Fibroblast of skin of back (primary cell): ENCODE data around the gene LARGE2.

Experiments
- DNase-seq: peaks from one replicate; pipeline ENCODE4 v3.0.0-alpha.2; 2013

The LARGE2 gene

DNA sequence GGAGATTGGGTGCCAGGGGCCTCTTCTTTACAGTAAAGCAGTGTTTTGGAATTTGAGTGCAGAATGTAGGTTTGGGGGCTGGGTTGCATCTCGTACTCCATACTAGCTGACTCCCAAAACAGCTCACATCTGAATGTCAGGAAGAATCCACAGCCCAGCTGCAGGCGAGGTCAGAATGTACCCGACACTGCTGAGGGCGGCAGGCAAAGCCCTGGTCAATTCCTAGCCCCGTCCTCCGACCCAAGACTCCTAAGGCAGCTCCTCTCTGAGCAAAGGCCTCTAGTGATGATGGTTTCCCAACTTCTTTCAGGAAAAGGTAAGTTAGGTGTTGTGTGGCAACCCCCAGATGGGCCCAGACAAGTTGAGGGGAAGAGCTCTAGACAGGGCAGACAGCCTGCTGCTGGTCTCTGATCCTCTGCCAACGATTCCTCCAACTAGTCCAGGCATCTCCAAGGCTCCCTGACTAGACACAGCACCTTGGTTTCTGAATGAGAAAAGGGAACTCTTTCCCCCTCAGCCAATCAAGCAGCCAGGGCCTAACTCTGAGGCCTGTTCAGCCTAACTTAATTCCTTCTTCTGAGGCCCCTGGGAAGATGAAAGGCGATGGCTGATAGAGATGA lies 8.6 kb downstream of the LARGE2 start:
- no peak for DNase-seq

DNA sequence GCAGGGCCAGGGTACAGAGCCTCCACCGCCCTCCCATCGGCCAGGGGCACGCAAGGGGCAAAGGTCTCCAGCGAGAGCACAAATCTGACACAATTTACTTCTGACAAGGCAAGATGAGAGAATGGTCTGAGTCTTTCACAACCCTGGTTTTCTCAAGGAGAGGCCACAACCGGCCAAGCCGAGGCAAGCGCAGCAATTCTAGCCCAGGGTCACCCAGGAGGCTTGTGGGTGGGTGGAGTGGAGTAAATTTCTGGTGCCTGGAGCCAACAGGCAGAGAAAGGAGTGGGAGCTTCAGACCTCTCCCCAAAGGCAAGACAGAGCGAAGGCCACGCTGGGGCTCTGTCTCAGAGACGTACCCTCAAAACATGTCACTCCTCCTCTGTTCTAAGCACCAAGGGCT lies 9.3 kb downstream of the LARGE2 start:
- DNase-seq = no peak

DNA sequence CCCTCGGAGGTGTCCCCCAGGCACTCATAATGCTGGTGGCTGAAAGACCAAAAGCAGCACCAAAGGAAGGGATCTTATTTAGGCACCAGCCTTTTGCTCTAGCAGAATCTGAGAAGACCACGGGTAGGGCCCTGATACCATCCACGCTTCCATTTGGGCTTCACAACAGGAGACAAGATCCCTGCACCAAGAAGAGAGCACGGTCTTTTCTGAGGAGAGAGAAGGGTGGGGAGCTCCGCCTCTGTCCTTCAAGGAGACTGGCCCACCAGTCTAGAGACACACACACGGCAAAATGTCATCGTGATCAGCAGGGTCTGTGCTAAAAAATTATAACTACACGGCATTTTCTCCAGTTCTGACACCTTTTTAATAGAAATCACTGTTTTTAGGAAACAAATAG lies 9.8 kb downstream of the LARGE2 start:
- DNase-seq = no peak

DNA sequence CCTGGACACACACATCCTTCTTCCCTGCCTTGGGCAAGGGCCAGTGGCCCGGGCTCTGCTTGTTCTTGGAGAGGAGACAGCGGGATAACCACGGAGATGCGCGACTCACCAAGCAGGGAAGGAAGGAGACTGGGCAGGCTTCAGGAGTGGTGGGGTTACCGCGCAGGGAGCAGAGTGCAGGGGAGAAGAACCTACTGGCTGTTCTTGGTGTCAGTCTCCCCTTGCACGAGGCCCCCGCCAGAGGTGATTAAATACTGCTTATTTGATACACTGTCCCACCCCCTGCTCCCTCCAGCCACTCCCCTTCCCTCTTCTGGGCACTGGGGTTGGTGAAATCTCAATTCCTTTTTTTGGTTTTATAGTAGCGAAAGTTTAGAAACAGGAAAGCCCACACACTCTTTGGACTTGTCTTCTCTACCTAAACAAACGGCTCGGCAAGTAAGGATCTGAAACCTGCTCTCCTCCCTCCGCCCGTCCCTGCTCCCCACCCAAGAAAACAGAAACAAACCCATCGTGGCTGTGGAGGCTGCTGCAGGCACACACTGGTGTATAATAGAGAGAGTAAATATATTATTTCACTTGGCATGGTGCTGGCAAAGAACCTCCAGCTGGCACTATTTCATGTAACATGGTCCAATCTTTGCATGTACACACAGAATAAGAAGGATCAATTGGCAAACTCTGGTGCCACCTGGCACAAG lies 10.8 kb downstream of the LARGE2 start:
- DNase-seq = peak; percentile 33

DNA sequence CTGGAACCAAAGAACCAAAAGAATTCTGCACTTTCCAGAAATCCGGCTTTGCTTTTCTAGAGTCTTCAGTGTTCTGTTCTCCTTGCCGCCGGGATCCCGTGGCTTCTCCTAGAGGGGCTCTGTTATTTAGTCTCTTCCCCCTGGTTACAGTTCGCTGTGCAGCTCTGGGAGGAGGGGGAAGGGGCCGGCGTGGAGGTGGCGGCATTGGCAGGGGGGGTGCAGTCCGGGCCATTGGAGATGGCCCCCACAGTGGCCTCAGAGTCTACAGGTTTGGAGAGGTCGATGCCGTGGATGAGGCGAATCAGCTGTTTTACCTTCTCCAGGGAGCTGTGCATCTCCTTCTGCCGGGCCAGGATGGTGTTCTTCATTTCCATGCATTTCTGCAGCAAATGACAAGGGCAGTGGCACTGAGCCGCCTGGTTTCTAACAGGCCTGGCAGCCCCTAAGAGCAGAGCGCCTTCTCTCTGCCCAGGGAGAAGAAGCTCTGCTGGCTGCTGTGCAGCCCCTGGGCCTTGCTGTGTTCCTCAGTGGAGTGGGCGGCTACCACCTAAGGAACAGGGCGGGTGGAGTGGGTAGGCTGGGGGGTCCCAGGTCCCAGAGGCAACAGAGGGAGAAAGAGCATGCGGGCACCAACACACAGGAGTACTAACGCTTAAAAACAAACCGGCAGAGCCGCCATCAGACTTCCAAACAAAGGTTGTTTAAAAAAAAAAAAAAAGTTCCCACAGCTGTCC lies 11.6 kb downstream of the LARGE2 start:
- no peak for DNase-seq

DNA sequence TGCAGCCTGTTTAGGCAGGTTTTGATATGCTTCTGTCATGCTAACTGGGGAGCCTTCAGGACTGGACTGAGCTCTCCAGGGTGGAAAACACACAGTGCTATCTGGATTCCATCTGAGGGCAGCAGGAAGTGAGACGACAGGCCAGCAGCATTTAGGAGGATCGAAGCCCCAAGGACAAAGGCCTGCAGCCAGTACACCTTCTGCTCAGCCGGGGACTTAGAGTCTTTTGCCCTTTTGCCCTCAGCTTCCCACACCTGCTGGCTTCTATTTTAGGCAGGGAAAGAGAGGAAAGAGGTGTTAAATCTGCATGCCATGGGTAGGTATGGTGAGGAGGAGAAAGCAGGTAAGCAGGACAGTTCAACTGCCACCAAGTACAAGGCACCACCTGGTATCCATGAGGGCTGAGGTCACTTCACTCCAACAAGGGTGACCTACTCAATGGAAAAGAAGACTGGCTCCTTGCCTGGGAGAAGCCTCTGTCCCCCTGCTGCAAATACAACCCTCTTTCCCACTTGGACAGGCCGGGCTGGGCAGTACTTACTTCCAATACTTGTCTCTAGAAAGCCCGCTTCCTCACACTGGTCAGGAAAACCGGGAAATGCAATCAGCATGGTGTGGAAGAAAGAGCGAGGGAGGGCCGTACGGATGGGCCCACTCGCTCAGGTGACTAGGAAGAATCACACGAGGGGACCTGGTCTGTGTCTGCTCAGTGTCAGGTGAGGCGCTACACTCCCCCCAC lies 12.3 kb downstream of the LARGE2 start:
- no peak for DNase-seq

DNA sequence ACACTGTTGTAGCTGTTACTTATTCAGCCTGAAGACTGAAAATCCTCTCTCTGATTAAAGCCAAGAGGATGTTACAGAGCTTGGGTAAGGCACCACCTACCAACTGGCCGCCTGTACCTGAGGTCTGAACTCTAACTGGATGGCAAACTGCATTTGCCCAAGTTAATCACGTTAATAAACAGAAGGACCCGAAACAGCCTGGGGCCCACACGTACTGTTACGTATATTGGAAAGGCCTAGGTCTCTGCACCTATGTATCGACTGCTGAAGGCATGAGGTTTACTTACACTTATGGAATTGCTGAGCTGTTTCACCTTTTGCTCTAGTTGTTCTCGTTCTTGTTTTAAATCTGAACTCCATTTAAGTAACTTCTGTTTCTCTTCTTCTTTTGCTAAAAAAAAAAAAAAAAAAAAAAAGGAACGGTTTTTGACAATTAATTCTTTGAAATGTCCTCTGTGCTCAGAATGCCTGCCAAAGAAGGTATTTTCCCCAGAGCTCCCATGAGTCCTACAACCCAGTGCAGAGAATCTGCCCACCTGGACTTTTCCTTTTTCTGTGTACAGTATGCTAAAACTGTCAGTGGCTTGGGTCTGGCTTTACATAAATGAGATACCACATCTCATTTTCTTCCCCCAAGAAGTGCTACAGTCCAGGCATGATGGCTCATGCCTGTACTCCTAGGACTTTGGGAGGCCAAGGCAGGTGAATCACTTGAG lies 13.1 kb downstream of the LARGE2 start:
- DNase-seq = no peak

DNA sequence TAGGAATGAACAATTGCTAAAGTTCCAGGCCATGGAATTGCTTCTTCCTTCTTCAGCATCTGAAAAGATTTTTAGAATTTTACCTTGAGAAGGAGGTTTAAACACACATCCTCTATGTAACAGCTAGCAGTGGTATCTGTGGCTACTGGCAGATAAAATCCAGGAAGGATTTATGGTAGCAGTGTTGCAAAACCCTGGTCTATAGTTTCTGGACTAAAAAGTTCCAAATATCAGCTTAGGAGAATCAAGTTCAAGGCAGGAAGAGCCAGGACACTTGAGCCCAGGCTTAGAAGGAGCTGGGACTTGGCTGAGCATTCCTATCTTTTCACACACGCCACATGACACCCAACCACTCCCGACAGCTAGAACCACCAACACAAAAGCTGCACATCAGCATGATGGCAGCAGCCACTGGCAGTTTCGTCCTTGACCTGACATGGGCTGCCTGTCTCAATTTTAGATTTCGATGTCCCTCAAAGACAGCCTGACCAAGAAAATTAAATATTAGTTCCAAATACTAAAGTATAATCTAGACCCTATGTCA lies 14.1 kb downstream of the LARGE2 start:
- no peak for DNase-seq

DNA sequence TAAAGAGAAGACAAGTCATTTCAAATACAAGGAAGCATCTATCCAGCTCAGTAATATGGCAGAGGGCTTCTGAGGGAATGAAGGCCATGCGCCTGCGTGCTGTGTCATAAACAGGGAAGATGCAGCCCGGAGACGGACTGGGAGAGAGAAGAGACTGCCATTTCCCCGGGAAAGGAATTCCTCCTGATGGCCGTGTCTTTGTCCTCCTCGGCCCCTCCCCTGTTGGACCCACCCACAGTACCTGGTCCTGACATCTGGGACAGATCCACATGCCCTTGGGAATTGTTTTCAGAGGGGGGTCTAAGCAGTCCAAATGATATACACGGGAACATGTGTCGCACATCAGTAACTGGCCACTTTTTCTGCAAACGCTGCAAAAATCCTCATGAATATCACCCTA lies 15.5 kb downstream of the LARGE2 start:
- no peak for DNase-seq

DNA sequence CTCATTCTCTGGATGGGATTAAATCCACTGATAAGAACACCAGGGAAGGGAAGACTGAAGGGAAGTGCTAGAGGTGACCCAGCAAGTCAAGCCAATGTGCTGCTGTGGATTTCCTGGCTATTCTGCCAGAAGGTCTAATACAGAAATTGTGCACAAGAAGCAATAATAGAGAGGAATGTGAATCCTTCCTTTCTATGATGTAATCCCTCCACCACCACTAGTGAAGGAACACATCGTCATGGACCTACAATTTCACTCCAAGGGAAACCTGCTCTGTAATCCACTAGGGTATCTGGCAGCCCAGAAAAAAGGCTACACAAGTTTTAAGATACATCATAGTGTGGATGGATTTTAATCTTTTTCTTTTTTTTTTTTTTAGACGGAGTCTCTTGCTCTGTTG lies 17.4 kb downstream of the LARGE2 start:
- DNase-seq = no peak

DNA sequence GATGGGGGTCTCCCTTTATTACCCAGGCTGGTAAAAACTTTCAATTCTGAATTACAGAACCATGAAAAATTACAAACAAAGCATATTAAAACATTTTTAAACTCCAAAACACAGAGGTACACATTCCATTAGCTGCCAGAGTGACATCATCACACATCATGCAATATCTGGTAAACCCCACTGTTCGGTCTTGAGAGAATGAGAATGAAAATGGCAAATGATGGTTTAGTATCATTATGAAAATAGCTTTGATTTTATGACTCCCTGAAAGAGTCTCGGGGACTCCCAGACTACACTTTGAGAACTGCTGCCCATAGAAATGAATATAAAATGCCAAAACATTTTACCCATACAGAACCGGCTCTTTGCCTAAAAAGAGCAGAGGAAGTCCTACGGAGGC lies 18.8 kb downstream of the LARGE2 start:
- DNase-seq = no peak

DNA sequence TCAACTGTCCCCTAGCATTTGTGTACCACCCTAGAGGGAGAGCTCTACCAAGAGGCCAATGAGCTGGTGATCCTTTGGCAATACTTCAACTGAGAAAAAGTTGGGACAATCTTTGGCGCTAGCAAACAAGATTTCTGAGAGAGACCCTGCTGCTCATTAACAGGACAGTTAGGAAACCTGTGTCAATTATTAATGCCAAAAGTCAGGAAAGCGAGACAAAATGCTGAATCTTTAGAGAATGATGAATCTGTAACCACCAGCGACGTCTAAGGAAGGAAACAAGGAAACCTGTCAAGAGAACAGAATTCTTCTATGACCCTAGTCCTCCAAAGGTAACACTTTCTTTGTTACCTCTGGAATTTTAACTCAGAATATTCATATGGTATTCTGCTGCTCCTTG lies 19.9 kb downstream of the LARGE2 start:
- no peak for DNase-seq

DNA sequence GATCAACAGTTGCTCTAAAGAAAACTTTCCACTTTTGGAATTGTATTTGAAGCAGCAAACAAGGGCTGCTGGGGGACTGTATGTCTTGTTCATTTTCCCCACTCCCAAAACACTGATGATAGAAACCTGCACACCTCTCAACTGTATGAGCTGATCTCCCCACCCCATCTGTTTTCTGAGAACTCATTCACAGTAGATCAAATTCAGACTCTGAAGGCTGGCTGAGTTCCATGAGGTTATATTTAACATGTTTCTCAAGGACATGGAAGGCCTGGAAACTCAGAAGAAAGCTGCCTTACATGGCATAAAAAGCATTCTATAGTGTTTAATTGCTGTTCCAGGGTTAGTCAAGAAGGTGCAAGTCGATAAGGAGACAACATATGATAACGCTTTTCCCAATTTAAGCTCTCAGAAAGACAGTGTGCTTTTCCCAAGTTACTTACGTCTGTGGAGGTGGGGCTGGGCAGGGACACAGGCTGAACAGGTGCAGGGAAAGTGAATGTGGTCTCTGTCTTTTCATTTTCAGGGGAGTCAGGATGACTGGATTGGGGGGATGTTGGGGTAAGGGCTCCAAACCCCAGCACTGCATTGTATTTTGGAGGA lies 23.0 kb downstream of the LARGE2 start:
- DNase-seq = no peak

DNA sequence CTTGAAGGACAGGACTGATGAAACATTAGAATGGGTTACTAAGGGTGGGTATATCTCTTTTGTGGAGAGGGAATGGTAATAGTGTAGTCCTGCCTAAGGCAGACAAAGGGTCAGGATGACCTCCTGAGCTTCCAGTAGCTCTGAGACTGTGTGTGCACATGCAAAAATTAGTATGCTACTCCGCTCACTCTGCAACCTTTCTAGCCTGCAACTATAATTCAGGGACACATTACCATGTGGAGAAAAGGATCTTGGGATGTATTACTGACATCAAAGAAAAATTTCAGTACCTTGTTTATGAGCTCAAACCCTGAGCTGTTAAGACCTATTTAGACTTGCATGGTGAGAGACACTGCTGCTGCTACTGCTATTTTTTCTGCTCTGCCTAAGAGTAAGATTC lies 25.4 kb downstream of the LARGE2 start:
- DNase-seq = no peak

DNA sequence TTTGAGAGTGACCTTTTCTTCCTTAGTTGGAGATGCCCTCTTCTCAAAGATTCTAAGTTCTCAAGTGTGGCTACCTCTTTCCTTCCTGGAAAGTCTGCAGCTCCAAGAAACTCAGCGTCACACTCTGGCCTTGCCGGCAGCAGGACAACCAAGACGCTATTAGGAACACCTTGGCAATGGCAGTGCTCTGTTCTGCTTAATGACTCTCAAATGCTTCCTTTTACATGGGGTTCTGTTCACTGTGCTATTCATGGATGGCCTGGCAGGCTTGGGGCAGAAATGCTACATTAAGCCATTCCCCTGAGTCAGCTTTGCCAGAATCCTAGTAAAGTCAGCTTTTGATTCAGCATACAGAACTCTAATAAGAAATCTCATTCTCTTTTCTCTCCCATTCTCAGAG lies 25.9 kb downstream of the LARGE2 start:
- DNase-seq = no peak

DNA sequence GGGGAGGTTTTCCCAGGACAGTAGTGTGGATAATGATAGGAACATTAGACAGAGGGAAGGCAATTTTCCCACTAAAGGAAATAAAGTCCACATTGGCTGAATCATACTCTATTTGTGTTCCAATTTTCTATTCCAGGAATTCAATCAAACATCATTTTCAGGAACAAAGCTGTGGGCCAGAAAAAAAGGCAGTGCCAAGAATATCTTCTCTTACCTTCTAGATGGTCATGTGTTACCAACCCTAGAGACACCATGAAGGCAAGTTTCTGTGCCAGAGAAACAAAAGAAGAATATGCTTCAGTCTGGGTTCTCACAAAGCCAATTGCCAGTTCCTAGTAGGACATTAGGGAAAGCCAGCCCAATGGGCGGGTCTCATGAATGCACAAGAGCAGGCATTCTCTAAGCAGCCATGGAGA lies 27.5 kb downstream of the LARGE2 start:
- DNase-seq = no peak

DNA sequence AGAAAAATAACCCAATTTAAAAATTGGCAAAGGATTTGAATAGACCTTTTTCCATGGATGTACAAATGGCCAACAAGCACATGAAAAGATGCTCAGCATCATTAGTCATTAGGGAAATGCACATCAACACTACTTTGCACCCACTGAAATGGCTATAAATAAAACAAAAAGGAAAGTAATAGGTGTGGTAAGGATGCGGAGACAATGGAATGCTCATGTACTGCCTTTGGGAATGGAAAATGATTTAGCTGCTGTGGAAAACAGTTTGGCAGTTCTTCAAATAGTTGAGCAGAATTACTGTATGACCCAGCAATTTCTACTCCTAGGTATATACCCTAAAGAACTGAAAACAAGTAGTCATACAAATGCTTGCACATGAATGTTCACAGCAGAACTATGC lies 37.4 kb downstream of the LARGE2 start:
- peak; percentile 16 for DNase-seq

DNA sequence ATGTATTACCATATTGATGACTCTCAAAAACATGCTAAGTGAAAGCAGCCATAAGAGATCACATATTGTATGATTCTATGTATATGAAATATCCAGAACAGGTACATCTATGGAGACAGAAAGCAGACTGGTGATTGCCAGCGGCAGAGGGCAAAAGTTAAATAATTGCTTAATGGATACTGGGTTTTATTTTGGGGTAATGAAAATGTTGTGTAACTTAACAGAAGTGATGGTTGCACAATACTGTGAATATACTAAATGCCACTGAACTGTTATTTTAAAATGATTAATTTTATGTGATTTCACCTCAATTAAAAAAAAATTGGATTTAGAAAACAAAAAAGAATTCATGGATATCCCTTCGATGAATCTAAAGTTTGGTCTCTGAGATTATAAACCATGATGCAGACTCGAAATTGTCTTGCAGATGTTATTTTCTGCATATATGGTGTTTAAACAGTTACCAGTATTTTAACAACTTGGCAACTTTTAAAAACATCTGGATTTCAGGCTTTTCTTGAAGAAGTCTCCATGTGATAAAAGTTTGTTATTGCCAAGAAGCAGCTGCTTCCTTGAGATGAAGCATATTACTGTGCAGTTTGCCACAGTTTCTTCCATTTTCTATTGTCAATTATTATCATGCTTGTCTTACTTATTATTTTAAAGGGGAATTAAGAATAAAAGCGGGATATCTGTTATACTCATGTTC lies 38.1 kb downstream of the LARGE2 start:
- DNase-seq = no peak

DNA sequence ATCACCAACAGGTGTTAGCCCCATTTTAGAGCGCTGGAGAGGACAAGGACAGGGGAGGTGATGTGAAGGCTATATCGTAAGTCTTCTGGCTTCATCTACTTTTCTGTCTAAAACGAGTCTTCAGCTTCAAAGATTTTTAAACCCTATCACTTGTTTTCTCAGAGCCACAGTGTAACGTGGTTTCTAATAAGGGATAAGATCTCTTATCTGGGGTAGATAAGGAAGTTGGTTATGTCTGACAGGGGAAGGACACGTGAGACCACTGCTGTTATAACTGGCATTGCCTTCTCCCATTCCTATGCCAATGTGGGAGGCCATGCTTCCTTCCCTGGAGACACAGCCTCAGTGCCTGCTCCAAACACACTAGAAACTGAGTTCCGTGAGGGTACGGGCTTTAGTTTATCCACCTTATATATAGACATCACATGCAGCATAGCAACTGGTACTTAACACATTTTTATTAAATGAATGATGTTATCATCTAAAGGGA lies 39.3 kb downstream of the LARGE2 start:
- DNase-seq = no peak

DNA sequence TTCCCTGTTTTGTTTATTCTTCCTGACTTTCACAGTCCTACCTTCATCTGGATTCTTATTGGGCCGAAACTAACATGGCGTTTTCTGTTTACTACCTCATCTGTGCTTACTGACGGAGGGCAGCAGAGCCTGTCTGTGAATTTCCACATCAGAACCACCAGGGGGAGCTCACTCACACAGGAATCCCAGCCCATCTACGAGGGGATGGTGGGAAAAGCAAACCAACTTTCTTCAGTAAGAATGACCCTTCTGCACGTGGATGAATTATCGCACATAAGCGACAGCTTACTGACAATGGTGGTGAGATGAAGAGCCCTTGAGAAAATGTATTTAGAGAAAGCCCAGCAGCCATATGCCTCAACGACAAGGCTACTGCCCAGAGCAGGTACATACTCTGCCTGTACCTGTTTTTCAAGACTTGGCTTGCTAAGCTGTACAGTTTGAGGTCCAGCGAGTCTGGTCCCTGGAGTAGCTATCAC lies 42.5 kb downstream of the LARGE2 start:
- DNase-seq = peak; percentile 72

DNA sequence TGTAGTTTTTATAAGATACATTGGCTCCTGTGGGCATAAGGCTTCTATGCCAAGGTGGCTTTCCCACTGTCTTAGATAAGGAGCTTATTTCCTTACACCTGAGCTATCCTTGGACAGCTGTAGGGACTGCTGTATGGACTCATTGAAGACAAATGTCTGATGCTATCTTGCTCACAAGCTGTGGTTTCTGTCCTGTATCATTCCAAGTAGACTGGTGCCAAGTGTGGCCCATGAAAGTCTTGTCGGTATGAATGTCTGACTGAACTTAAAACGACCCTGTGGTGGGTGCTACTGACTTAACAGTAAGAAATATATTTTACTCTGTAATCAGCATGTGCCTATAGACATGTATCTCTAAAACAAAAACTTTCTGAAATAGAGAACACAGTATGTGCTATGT lies 45.0 kb downstream of the LARGE2 start:
- DNase-seq = no peak
